HEK293 (cell line): ENCODE data around the gene DPPA4.

Experiments
- CTCF ChIA-PET: fragments of 350-600 bp; formaldehyde crosslinking; extraction: SDS; loops from one replicate; lab custom pipeline; 2021; ENCODE audit warnings: antibody characterized with exemption; lab: Yijun Ruan, JAX
- POLR2A ChIA-PET: fragments of 300-600 bp; formaldehyde crosslinking; extraction: SDS; loops from one replicate; lab custom pipeline; 2020; ENCODE audit warnings: antibody characterized with exemption, inconsistent platforms; lab: Yijun Ruan, JAX
- H3K27ac ChIP-seq: fragments of 200-500 bp; sonication (Bioruptor generic); 2 replicates; pipeline ENCODE4 v1.5.1; 2014; ENCODE audit warnings: low read depth, low read length, control low read depth, inconsistent platforms; ENCODE audit errors: extremely low read depth
- H3K36me3 ChIP-seq, 2 experiments: fragments of 200-500 bp in 1 of 2; sonication (Bioruptor generic) in 1 of 2; 1 replicate in 1 of 2; 2 replicates in 1 of 2; pipeline ENCODE4 v1.5.1; 2014 to 2017; ENCODE audit warnings: inconsistent platforms in 2 of 2, low read length in 2 of 2; ENCODE audit not compliant: control insufficient read depth in 2 of 2, insufficient read depth in 1 of 2
- H3K4me1 ChIP-seq: fragments of 200-500 bp; sonication (Bioruptor generic); 2 replicates; pipeline ENCODE4 v1.5.1; 2014; ENCODE audit warnings: mild to moderate bottlenecking, low read length, inconsistent platforms; ENCODE audit not compliant: control insufficient read depth, insufficient read depth
- H3K4me3 ChIP-seq: 2 replicates; pipeline ENCODE4 v1.5.1; 2011; ENCODE audit warnings: low read depth, mild to moderate bottlenecking, control low read depth, low read length, moderate library complexity
- H3K9me3 ChIP-seq: fragments of 200-500 bp; sonication (Bioruptor generic); 2 replicates; pipeline ENCODE4 v1.5.1; 2014; ENCODE audit warnings: low read depth, low read length, inconsistent platforms; ENCODE audit not compliant: control insufficient read depth, insufficient read depth
- CTCF ChIP-seq: fragments of 450-650 bp; formaldehyde crosslinking; IDR thresholded peaks from 2 replicates; pipeline ENCODE4 v1.5.1; 2016; ENCODE audit warnings: missing biosample characterization, missing genetic modification characterization
- GFI1B ChIP-seq: fragments of 450-650 bp; formaldehyde crosslinking; IDR thresholded peaks from 2 replicates; pipeline ENCODE4 v1.5.1; 2016; ENCODE audit warnings: missing biosample characterization, missing genetic modification characterization
- PRDM1 ChIP-seq: fragments of 450-650 bp; formaldehyde crosslinking; IDR thresholded peaks from 2 replicates; pipeline ENCODE4; 2016; ENCODE audit warnings: missing biosample characterization, missing genetic modification characterization
- SP7 ChIP-seq: fragments of 450-650 bp; formaldehyde crosslinking; IDR thresholded peaks from 2 replicates; pipeline ENCODE4 v1.5.1; 2016; ENCODE audit warnings: missing biosample characterization, missing genetic modification characterization
- YY1 ChIP-seq: fragments of 450-650 bp; formaldehyde crosslinking; IDR thresholded peaks from 2 replicates; pipeline ENCODE4 v1.5.1; 2018; ENCODE audit warnings: missing biosample characterization, missing genetic modification characterization
- YY2 ChIP-seq: fragments of 450-650 bp; formaldehyde crosslinking; IDR thresholded peaks from 2 replicates; pipeline ENCODE4 v1.5.1; 2016; ENCODE audit warnings: missing biosample characterization, missing genetic modification characterization
- ZBTB10 ChIP-seq: fragments of 450-650 bp; formaldehyde crosslinking; IDR thresholded peaks from 2 replicates; pipeline ENCODE4 v1.5.1; 2016; ENCODE audit warnings: missing biosample characterization, missing genetic modification characterization
- ZBTB48 ChIP-seq: fragments of 450-650 bp; formaldehyde crosslinking; IDR thresholded peaks from 2 replicates; pipeline ENCODE4 v1.5.1; 2016; ENCODE audit warnings: missing biosample characterization, missing genetic modification characterization
- ZFP41 ChIP-seq: fragments of 450-650 bp; formaldehyde crosslinking; IDR thresholded peaks from 2 replicates; pipeline ENCODE4 v1.5.1; 2016; ENCODE audit warnings: missing biosample characterization, missing genetic modification characterization, borderline replicate concordance
- ZFP69B ChIP-seq: fragments of 450-650 bp; formaldehyde crosslinking; IDR thresholded peaks from 2 replicates; pipeline ENCODE4 v1.5.1; 2016; ENCODE audit warnings: missing biosample characterization, missing genetic modification characterization
- ZNF10 ChIP-seq: fragments of 450-650 bp; formaldehyde crosslinking; IDR thresholded peaks from 2 replicates; pipeline ENCODE4 v1.5.1; 2017; ENCODE audit warnings: missing biosample characterization, missing genetic modification characterization
- ZNF133 ChIP-seq: fragments of 450-650 bp; formaldehyde crosslinking; IDR thresholded peaks from 2 replicates; pipeline ENCODE4 v1.5.1; 2016; ENCODE audit warnings: missing biosample characterization, missing genetic modification characterization
- ZNF148 ChIP-seq: fragments of 450-650 bp; formaldehyde crosslinking; IDR thresholded peaks from 2 replicates; pipeline ENCODE4 v1.5.0; 2017; ENCODE audit warnings: missing biosample characterization, missing genetic modification characterization, borderline replicate concordance
- ZNF174 ChIP-seq: fragments of 450-650 bp; formaldehyde crosslinking; IDR thresholded peaks from 2 replicates; pipeline ENCODE4 v1.5.0; 2017; ENCODE audit warnings: missing biosample characterization, mild to moderate bottlenecking, missing genetic modification characterization
- ZNF19 ChIP-seq: fragments of 450-650 bp; formaldehyde crosslinking; IDR thresholded peaks from 2 replicates; pipeline ENCODE4; 2016; ENCODE audit warnings: missing biosample characterization, missing genetic modification characterization, low read depth
- ZNF2 ChIP-seq: fragments of 450-650 bp; formaldehyde crosslinking; IDR thresholded peaks from 2 replicates; pipeline ENCODE4 v1.5.1; 2016; ENCODE audit warnings: missing biosample characterization, missing genetic modification characterization
- ZNF202 ChIP-seq: fragments of 450-650 bp; formaldehyde crosslinking; IDR thresholded peaks from 2 replicates; pipeline ENCODE4 v1.5.1; 2016; ENCODE audit warnings: missing biosample characterization, missing genetic modification characterization, borderline replicate concordance
- ZNF302 ChIP-seq: fragments of 450-650 bp; formaldehyde crosslinking; IDR thresholded peaks from 2 replicates; pipeline ENCODE4 v1.5.1; 2016; ENCODE audit warnings: missing biosample characterization, missing genetic modification characterization, low read depth
- ZNF341 ChIP-seq: fragments of 450-650 bp; formaldehyde crosslinking; IDR thresholded peaks from 2 replicates; pipeline ENCODE4; 2016; ENCODE audit warnings: low read depth, missing biosample characterization, missing genetic modification characterization
- ZNF548 ChIP-seq: fragments of 450-650 bp; formaldehyde crosslinking; IDR thresholded peaks from 2 replicates; pipeline ENCODE4 v1.5.1; 2016; ENCODE audit warnings: missing biosample characterization, missing genetic modification characterization
- ZNF560 ChIP-seq: fragments of 450-650 bp; formaldehyde crosslinking; IDR thresholded peaks from 2 replicates; pipeline ENCODE4 v1.5.1; 2017; ENCODE audit warnings: missing biosample characterization, missing genetic modification characterization, borderline replicate concordance
- ZNF645 ChIP-seq: fragments of 450-650 bp; formaldehyde crosslinking; IDR thresholded peaks from 2 replicates; pipeline ENCODE4; 2016; ENCODE audit warnings: missing biosample characterization, missing genetic modification characterization
- ZNF785 ChIP-seq: fragments of 450-650 bp; formaldehyde crosslinking; IDR thresholded peaks from 2 replicates; pipeline ENCODE4 v1.5.1; 2016; ENCODE audit warnings: missing biosample characterization, missing genetic modification characterization

The DPPA4 gene

GRCh38 chr3:109297496-109297895 is 39.9 kb downstream of the DPPA4 start:
- TF ChIP-seq ZFP41 (tag by site-specific recombination) (no peak), ZBTB48 (tag by site-specific recombination) (no peak), ZNF174 (no peak), ZNF548 (no peak), ZNF785 (tag by site-specific recombination) (no peak), ZNF2 (tag by site-specific recombination) (no peak), YY1 (no peak)
- Histone ChIP-seq H3K4me3 (no peak overlapping the region), H3K36me3 (no peaks in the 10 kb centered on the region), H3K4me1 (no peaks in the 10 kb centered on the region), H3K9me3 (no peaks in the 10 kb centered on the region), H3K27ac (no peak overlapping the region)
- POLR2A ChIA-PET, result no interaction called here
- CTCF ChIA-PET, result interaction anchor here (0.5 kb wide), 1 partner anchor 416 kb away, joined by 4 read pairs; no protein-coding TSS in a partner anchor

DNA sequence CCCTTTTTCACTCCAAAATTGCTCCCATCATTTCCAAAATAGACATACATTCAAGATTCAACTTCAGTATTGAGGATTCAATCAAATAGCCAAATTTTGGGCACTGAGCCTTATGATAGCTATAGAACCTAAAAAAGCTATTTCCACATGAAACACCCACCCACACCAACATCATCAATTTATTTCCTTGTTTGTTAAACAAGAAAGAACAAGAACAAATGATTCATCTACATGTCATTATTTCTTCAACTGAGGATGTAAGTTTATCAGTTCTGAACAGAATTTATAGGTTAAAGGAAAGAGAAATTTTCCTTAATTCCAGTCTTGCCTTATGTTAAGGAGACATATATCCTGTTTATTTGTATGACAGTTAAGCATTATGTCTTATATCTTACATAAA is 53.3 kb downstream of the DPPA4 start:
- ChIA-PET POLR2A (interaction anchor here (0.6 kb wide), 1 partner anchor 15 kb away, joined by 4 read pairs; no protein-coding TSS in a partner anchor), CTCF (no interaction called here)
- H3K4me3 ChIP-seq, result no peak overlapping the region
- H3K36me3 ChIP-seq, result no peaks in the 10 kb centered on the region
- TF ChIP-seq ZNF560 (tag by site-specific recombination) (no peak), ZNF10 (tag by site-specific recombination) (no peak), ZNF341 (no peak), ZNF148 (tag by site-specific recombination) (no peak), CTCF (no peak), ZNF133 (tag by site-specific recombination) (no peak), ZNF202 (no peak), ZNF302 (tag by site-specific recombination) (no peak), YY2 (tag by site-specific recombination) (no peak)
- no peaks in the 10 kb centered on the region for H3K4me1 ChIP-seq
- no peaks in the 10 kb centered on the region for H3K9me3 ChIP-seq
- no peak overlapping the region for H3K27ac ChIP-seq

DNA sequence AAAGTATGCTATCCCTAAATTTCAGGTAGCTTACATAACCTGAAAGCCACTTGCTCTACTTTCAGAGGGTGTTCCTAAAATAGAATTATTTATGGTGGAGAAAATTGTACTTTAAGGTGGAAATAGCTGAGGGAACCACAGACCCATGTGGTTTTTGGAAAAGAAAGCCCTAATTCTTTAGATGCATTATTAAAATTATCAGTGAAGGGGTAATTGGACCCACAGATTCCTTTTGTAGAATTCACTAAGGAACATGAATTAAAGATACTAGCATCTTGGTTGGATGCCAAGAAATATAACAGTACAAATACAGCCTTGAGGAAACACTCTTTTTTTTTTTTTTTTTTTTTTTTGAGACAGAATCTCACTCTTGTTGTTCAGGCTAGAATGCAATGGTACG is 58.8 kb downstream of the DPPA4 start:
- no peaks in the 10 kb centered on the region for H3K36me3 ChIP-seq
- H3K4me3 ChIP-seq, result no peak overlapping the region
- POLR2A ChIA-PET, result interaction anchor here (0.6 kb wide), 1 partner anchor 120 kb away, joined by 4 read pairs; no protein-coding TSS in a partner anchor
- H3K4me1 ChIP-seq, result no peaks in the 10 kb centered on the region
- no peak overlapping the region for H3K27ac ChIP-seq
- H3K9me3 ChIP-seq, result no peaks in the 10 kb centered on the region
- CTCF ChIA-PET, result interaction anchor here (0.5 to 0.6 kb wide), 2 partner anchors 33 to 196 kb away, joined by 3 to 4 read pairs; no protein-coding TSS in a partner anchor
- TF ChIP-seq SP7, result no peak
- TF ChIP-seq ZNF148 (tag by site-specific recombination), result no peak
- TF ChIP-seq PRDM1, result no peak
- no peak for TF ChIP-seq ZFP69B (tag by site-specific recombination)
- no peak for TF ChIP-seq ZNF645 (tag by site-specific recombination)
- TF ChIP-seq ZBTB10 (tag by site-specific recombination), result no peak
- TF ChIP-seq ZNF19 (tag by site-specific recombination), result no peak
- TF ChIP-seq GFI1B (tag by site-specific recombination), result no peak
